Hematopoietic multipotent progenitor cell treated with erythropoietin and hydrocortisone succinate and interleukin-3 and kit ligand, for 15 days (in vitro differentiated cells): ENCODE results near the gene TRPV5.
"Not testable (repeated sequence)": the region's sequence is repeated elsewhere in the genome, so short reads cannot be mapped to it uniquely, and the experiment has no call there.

Experiments used
- DNase-seq: peaks from one replicate; pipeline ENCODE4 v3.0.0-alpha.2; 2015; ENCODE audit warnings: low spot score

The TRPV5 gene

GRCh38 chr7:142933624-142934023, at the start of gene TRPV5:
TRPV5 (minus strand) TSS chr7:142933746; CDS start chr7:142933459, 287 bp downstream.
- no peak for DNase-seq

GRCh38 chr7:142978402-142978801, 44.9 kb upstream of the TRPV5 start:
- DNase-seq: not testable (repeated sequence)

- no peak for DNase-seq
Measured at GRCh38 chr7:142974626-142975025, 41.1 kb upstream of the TRPV5 start.

- DNase-seq: no peak
Measured at GRCh38 chr7:142969183-142969582, 35.6 kb upstream of the TRPV5 start.

DNA sequence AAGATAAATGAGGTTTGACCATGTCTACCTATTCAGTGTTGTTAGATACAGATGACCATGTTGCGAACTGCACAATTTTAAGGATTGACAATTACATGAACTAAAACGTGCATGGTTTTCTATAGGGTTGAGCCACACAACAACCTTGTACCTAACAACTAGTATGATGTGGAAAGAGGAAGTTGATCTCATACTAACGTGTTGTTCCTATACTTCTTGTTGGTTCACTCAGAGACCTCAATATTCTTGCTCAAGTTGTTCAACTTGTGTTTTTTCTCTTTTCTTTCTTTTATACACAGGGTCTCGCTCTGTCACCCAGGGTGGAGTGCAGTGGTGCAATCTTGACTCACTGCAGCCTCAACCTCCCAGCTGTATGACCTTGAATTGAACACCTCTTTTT, 34.7 kb upstream of the TRPV5 start:
- no peak for DNase-seq

GRCh38 chr7:142964502-142965246, 31.1 kb upstream of the TRPV5 start:
- DNase-seq: peak; percentile 70

DNA sequence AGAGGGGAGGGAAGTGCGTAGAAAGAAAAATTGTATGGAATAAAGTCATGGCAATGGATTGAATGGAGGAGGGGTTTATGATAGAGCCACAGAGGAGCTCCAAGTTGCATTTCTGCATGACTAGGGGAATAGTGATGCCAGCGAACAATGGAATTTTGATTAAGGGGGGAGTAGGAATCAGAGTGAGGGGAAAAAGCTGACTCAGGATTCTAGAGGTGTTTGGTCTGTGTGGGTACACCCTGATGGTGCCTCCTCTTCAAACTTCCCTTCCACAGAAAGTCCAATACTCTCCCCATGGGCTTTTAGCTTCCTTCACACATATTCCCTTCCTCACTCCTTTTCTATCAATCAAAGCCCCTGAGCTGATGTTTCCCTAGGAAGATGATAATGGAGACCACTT, 30.4 kb upstream of the TRPV5 start:
- DNase-seq: no peak

DNA sequence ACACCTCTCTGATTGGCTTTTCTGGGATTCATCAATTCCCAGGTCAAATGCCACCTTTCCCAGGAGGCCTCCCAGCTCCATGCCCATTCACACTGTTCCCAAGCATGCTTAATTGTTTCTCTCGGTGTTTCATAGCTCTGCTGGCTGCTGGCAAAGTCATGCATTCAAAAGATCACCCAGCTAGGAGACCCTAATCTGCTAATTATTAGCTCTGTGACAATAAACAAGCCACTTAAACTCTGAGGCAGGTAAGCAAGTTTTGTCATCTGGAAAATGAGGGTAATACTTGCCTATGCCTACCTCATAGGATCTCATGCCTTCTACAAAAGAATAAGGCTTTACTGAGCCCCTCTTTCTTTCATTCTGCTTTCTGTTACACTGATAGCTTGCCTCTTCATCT, 29.4 kb upstream of the TRPV5 start:
- no peak for DNase-seq

DNA sequence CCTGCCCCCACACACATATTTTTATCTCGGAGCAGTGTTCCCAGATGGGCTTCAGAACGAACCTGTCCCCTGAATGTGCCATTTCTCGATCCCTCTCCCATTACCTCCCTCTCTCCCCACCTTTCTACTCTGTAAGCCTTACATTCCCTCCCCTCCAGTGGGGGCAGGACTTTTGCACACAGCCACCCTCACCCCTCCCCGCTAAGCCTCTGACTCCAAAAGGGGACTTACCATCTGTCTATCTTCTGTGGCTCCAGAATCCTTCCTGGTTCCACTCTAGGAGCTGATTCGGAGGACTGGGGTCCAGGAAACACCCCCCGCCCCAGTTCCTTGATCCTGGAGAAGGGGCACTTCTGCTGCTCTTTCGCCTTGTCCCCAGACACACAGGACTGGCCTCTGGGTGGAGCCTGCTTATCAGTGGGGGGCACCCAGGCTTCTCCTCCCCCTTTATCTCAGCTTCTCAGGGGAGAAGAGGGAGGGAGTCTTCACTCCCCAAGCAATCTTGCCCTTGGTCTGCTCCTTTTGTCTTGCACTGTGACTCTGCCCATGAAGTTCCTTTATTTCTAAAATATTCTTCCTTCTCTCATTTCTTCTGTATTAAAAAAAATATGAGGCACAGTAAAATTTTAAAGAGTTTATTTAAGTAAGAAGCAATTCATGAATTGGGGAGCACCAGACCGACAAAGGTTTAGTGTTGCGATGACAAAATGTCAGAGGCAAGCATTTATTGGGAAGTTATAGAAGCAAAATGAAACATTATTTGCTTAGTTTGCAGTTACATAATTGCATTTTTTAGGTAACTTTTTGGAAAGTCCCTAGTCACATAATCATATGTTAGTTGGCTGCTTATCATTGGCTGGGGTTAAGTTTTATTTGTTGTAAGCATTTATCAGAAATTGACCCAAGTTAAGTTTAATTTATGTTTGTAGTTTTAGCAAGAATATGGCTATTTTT, 28.7 kb upstream of the TRPV5 start, which contains the start of gene KEL:
KEL (minus strand) TSS at position 391 of the 954 bp plus-strand sequence; CDS start at position 234, 157 bp downstream.
- peak; percentile 88 for DNase-seq

GRCh38 chr7:142961595-142961972, 28.0 kb upstream of the TRPV5 start:
- no peak for DNase-seq

DNA sequence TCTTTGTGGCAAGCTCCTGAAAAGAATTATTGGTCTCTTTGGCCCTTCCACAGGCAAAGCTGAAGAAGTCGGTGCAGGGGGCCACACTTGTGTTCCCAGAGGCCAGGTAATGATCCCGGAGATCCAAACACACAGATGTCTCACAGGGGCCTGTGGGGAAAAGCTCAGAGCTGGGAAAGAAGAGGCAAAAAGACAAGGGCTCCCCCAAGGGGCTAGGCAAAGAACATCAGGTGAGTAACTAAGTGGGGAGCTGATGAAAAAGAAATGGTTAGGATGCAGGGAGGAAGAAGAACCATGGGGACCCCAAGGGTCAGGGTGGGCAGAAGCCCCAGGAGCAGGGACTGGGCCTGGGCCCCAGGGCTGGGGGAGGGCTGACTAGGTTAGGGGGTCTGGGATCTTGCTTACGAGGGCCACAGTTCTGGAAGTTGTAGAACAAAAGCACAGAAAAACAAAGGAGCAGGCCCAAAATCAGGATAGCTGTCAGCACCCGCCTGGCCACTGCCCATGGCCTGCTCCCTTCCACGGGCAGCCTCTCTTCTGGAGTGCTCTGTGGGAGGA, 27.5 kb upstream of the TRPV5 start:
- peak; percentile 61 for DNase-seq

- DNase-seq: no peak
Measured at GRCh38 chr7:142959202-142959601, 25.7 kb upstream of the TRPV5 start.

GRCh38 chr7:142957723-142958122, 24.2 kb upstream of the TRPV5 start:
- no peak for DNase-seq

DNA sequence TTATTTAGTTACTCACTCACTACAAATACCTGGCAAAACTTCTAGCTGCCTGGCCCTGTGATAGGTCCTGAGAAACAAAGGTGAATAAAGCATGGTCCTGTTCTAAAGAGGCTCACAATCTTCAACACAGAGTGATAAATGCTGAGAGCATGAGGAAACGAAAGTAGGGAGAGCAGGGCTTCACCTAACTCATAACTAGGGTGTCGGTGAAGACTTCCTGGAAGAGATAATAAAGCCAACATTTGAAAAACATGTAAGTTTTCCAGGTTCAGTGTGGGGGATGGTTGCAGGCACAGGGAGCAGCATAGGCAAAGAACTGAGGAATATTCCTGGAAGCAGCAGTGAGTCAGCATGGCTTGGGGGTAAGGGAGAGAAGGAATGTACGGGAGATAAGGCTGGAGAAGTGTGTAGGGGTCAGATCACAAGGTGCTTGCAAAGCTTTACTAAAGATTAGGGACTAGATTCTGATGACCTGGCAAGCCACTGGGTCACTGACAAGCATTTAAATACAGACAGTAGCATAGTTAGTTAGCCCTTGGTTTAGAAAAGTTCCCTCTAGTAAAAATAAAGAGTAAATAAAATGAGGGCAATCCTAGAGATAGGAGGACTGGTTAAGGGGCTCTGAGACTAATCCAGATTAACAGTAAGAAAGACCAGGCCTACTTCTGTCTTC, 23.5 kb upstream of the TRPV5 start:
- DNase-seq: no peak

DNA sequence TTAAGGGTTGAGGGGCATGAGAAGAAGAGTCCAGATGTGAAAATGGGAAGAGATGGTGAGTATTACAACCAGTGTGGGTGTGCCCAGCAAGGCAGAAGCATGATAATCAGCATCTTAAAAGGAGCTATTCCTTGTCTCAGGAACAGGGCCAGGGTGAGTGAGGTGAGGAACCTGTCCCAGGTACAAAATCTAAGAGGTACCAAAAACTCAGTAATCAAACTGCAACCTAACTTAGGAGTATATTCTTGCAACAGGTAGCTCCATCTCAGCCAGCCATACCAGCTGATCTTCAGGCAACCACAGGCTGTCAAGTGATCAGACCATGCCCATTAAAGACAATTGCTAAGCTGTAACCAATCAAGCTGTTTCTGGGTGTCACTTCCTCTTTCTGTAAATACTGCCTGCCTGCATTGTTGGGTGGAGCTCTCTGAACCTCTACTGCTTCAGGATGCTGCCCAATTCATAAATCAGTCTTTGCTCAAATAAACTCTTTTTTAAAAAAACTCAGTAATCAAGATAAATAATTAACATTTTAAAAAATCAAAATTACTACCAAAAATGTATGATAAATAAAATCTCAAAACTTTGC, 21.2 kb upstream of the TRPV5 start:
- no peak for DNase-seq

DNA sequence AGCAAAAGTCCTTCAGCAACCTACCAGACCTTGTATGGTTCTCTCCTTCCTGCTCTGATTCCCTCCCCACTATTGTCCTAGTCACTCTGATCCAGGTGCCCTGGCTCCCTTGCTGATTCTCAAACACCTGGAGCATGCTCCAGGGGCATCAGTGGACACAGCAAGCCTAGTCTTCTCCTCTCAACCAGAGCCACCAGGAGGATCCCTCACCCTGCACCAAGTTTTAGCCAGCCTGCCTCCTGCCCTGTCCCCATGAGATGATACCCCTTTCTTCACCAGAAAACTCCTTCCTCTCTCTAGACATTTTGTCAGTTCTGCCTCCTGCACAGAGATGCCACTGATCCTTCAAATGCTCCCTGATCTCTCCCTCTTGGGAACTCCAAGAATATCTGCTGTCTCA, 16.7 kb upstream of the TRPV5 start:
- DNase-seq: no peak

DNA sequence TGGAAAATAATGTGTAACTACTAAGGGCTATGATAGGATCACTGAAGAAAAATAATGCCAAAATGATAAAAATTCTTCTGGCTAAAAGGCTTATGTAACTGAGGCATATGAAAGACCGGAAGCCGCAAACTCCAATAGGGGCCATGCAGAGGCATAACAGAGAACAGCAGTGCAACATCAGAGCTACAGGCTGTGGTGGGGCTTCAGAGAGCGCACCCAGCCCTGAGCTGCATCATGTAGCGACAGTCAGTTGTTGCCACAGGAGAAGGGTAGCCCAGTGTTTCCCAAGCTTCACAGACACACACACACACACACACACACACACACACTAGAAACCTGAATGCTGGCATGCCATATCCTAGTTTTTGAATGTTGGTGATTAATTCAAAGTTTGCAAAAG, 15.1 kb upstream of the TRPV5 start:
- no peak for DNase-seq

DNA sequence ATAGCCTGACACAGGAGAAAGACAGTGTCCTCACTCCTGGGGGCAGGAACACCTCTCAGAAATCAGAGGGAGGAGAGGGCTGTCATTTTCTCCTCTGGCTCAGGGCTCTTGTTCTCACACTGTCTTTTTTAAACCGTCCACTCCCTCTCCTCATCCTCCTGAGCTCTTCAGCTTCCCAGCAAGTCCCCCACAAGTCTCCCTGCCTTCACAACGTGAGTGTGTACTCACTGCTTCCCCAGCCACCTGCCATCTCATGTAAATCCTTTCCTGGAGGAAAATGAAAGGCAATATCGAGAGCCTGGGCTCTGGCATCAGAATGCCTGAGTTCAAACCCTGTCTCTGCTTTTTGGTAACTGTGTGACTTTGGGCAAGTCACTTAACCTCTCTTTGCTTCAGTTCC, 11.5 kb upstream of the TRPV5 start:
- DNase-seq: no peak

GRCh38 chr7:142943706-142944268, 10.2 kb upstream of the TRPV5 start:
- DNase-seq: no peak

DNA sequence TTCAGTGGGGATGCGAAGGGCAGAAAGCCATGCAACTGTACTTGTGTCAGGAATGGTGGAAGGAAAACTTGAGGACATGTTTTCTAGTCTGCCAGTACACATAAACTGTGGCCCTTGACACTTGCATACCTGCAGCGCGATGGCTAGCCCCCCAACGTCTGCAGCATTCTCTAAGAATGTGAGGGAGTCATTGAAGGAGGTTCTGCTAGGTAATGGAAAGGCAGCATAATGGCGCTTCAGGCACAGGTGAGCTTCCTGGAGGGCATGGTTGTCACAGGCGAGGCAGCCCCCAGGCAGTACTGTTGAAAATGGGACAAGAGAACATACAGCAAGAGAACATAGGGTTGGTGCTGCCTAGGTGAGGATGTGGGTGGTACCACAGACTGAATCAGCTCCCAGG, 9.2 kb upstream of the TRPV5 start:
- no peak for DNase-seq

- no peak for DNase-seq
Measured at GRCh38 chr7:142941541-142941940, 8.0 kb upstream of the TRPV5 start.
